ENCODE data around the gene MCRIP1. TPM values are rescaled to one million over a fixed set of nuclear protein-coding genes. Genes with fewer than 3 reads are reported as not detected.

MCRIP1 gene
- total and polyA plus RNA-seq, 9 donors: 113 to 147 (median 134) TPM

DNA sequence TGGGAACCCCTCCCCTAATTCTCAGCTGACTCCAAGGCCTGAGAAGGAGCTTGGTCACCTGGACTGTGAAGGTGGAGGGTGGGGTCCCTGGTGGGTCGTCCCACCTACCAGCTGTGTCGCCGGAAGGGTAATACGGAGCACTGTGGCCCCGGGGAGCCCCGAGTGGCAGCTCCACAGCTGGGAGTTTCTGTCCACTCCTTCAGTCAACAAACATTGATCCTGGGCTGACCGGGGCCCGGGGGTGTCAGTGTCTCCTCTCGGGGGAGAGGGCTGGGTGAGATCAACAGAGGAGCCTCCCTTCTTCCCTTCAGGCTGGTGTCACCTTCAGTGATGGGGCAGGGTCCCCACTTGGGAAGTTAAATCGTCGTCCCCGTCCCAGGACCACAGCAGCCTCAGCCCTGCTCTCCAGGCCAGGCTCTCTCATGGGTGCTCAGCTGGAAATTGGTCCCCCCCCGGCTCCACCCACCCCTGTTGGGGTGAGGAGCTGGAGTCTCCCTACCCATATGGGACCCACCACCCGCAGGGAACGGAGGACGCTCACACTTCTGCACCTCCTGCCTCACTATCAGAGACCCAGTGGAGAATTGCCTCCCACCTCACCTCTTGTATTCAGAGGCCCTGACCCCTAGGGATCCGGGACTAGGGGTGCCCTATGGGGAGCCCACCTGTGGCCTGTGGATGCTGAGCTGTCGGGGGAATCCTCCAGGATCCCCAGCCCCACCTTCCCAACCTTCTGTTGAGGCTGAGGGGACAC is 27.2 kb downstream of the MCRIP1 start:
- Histone ChIP-seq H3K27me3 (ENCODE audit: control insufficient read depth, insufficient read depth, low read length) (peaks cover 87% of the 10 kb centered on the region), H3K4me3 (ENCODE audit: low read length) (no peak overlapping the region), H3K36me3 (ENCODE audit: control insufficient read depth, insufficient read depth, low read length) (no peaks in the 10 kb centered on the region), H3K9me3 (replicated peaks; ENCODE audit: control insufficient read depth, low read depth, low read length) (no peaks in the 10 kb centered on the region), H3K27ac (ENCODE audit: low read length) (no peak overlapping the region), H3K4me1 (ENCODE audit: control insufficient read depth, insufficient read depth, low read length) (peaks cover 9% of the 10 kb centered on the region)
- no peak for DNase-seq
- WGBS (ENCODE audit: insufficient coverage): 82% methylated on average over 8 of the region's 18 CpGs

DNA sequence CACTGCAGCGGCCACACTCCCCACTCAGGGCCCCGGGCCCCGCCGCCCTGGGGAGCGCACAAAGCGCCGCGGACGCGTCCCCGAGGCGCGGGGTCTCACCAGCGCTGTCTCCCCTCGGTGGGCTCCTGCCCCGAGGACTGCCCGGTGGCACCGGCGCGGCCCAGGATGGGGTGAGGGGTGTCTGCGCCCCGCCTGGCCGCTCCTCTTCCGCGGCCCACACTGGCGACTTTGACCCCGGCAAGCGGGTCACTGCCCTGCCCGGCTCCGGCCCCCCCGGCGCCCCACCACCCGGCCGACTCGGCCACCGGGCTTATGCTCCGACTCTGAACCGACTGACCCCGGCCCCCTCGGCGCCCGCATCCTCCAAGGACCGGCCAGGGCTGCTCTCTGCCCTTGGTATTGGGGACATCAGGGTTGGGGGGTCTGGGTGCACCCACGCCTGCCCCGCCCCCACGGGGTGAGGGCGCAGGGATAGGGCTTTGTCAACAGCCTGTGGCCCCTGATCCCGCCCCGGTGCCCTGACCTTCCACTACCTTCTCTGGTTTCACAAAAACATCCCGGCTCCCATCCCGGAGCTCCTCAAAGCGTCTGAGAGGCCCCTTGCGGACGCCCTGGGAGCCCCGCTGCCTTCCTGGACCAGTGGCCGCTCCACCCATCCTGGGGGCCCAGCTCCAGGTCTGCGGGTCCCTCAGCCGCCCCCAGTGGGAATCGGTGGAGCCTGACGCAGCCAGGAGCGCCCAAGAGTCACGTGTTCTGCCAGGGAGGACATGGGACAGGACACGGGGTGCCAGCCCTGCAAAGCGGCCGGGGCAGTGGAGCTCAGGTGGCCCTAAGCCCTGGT is 28.3 kb downstream of the MCRIP1 start:
- 5% methylated on average over 65 of the region's 65 CpGs for WGBS (ENCODE audit: insufficient coverage)
- Histone ChIP-seq H3K36me3 (ENCODE audit: control insufficient read depth, insufficient read depth, low read length) (no peaks in the 10 kb centered on the region), H3K4me1 (ENCODE audit: control insufficient read depth, insufficient read depth, low read length) (peaks cover 9% of the 10 kb centered on the region), H3K27ac (ENCODE audit: low read length) (no peak overlapping the region), H3K4me3 (ENCODE audit: low read length) (no peak overlapping the region), H3K9me3 (replicated peaks; ENCODE audit: control insufficient read depth, low read depth, low read length) (no peaks in the 10 kb centered on the region), H3K27me3 (ENCODE audit: control insufficient read depth, insufficient read depth, low read length) (peaks cover 90% of the 10 kb centered on the region)
- DNase-seq: no peak

DNA sequence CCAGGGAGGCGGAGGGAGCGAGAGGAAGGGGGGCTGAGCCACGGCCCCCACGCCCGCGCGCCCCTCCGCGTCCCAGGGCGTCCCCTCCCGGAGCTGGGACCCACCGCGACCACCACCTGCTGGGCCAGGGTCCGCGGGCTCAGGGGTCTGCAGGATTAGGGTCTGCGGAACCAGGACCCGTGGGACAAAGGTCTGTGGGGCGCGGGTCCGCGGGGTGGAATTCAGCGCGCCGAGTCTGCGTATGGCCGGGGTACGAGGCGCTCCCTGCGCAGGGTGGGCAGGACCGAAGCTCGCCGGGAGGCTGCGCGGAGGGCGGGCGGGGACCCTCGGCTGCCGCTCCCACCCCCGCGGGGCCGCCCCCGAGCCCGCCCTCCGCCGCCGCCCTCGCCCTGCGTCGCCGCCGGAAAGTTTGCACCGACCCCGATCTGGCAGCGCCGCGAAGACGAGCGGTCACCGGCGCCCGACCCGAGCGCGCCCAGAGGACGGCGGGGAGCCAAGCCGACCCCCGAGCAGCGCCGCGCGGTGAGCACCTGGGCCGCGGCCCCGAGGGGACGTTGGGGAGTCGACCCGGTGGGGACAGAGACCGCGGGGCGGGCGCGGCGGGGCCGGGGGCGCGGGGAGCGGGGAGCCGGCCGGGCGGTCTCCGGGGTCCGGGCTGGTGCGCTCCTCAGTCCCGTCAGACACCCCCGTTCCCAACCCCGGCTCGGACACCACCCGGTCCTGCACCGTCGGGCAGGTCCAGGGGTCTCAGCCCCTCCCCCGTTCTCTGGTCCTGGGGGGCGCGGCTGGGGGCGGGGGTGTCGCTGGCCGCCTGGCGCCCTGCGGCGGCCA is 29.1 kb downstream of the MCRIP1 start, which contains the start of gene GCGR:
GCGR (plus strand) TSS at position 423 of the 831 bp plus-strand sequence. CDS start 4,869 bp downstream, outside the sequence.
- Histone ChIP-seq H3K36me3 (ENCODE audit: control insufficient read depth, insufficient read depth, low read length) (no peaks in the 10 kb centered on the region), H3K4me3 (ENCODE audit: low read length) (no peak within 1 kb of the TSS), H3K9me3 (replicated peaks; ENCODE audit: control insufficient read depth, low read depth, low read length) (no peaks in the 10 kb centered on the region), H3K27me3 (ENCODE audit: control insufficient read depth, insufficient read depth, low read length) (peaks cover 89% of the 10 kb centered on the region), H3K27ac (ENCODE audit: low read length) (no peak within 1 kb of the TSS), H3K4me1 (ENCODE audit: control insufficient read depth, insufficient read depth, low read length) (peaks cover 9% of the 10 kb centered on the region)
- no peak for DNase-seq
- under 1% methylated on average over 93 of the region's 110 CpGs for WGBS (ENCODE audit: insufficient coverage)

- no peak overlapping the region for H3K4me3 ChIP-seq (ENCODE audit: low read length)
- no peak for DNase-seq
- H3K27ac ChIP-seq (ENCODE audit: low read length): no peak overlapping the region
- WGBS (ENCODE audit: insufficient coverage): 27% methylated on average over 17 of the region's 26 CpGs
- H3K4me1 ChIP-seq (ENCODE audit: control insufficient read depth, insufficient read depth, low read length): peaks cover 9% of the 10 kb centered on the region
- no peaks in the 10 kb centered on the region for H3K36me3 ChIP-seq (ENCODE audit: control insufficient read depth, insufficient read depth, low read length)
- H3K9me3 ChIP-seq (replicated peaks; ENCODE audit: control insufficient read depth, low read depth, low read length): no peaks in the 10 kb centered on the region
- peaks cover 82% of the 10 kb centered on the region for H3K27me3 ChIP-seq (ENCODE audit: control insufficient read depth, insufficient read depth, low read length)
Observed at GRCh38 chr17:81802856-81803643, 30.0 kb downstream of the MCRIP1 start.

DNA sequence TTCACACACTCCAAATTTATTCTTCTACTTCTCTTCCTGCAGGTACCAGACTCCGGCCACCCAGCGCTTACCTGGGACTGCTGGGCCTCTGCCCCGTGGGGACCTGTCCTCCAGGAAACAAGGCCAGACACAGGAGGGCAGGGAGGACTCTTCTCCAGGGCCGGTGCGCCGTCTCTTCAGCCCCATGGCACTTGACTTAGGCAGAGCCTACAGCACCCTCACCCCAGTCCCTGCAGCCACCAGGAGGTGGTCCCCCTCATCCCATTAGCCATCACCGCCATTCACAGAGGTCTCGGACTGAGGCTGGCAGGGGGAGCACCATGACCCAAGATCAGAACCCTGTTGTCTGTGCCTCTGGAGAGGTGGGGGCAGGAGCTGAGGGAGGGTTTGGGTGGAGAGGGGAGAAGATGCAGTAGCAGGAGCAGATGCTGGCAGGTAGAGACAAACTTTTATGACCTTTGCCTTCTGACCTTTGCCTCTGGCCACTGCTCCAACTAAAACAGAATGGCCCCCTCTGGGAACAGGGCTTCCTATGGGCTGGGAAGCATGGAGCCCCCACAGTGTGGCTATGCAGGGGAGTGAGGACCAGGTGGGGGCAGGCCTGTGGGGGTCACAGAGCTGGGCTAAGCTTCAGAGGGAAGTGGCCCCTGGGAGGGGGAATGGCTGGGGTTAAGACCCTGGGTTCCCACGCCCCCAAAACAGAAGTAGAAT is 30.9 kb downstream of the MCRIP1 start:
- DNase-seq: no peak
- Histone ChIP-seq H3K27me3 (ENCODE audit: control insufficient read depth, insufficient read depth, low read length) (peaks cover 74% of the 10 kb centered on the region), H3K9me3 (replicated peaks; ENCODE audit: control insufficient read depth, low read depth, low read length) (no peaks in the 10 kb centered on the region), H3K4me1 (ENCODE audit: control insufficient read depth, insufficient read depth, low read length) (peaks cover 9% of the 10 kb centered on the region), H3K4me3 (ENCODE audit: low read length) (no peak overlapping the region), H3K36me3 (ENCODE audit: control insufficient read depth, insufficient read depth, low read length) (no peaks in the 10 kb centered on the region), H3K27ac (ENCODE audit: low read length) (no peak overlapping the region)
- 83% methylated on average over 4 of the region's 9 CpGs for WGBS (ENCODE audit: insufficient coverage)

GRCh38 chr17:81801327-81801726 is 31.8 kb downstream of the MCRIP1 start:
- no peaks in the 10 kb centered on the region for H3K36me3 ChIP-seq (ENCODE audit: control insufficient read depth, insufficient read depth, low read length)
- no peak overlapping the region for H3K27ac ChIP-seq (ENCODE audit: low read length)
- peaks cover 65% of the 10 kb centered on the region for H3K27me3 ChIP-seq (ENCODE audit: control insufficient read depth, insufficient read depth, low read length)
- H3K4me3 ChIP-seq (ENCODE audit: low read length): no peak overlapping the region
- H3K4me1 ChIP-seq (ENCODE audit: control insufficient read depth, insufficient read depth, low read length): peaks cover 9% of the 10 kb centered on the region
- 82% methylated on average over 9 of the region's 9 CpGs for WGBS (ENCODE audit: insufficient coverage)
- H3K9me3 ChIP-seq (replicated peaks; ENCODE audit: control insufficient read depth, low read depth, low read length): no peaks in the 10 kb centered on the region
- DNase-seq: no peak

DNA sequence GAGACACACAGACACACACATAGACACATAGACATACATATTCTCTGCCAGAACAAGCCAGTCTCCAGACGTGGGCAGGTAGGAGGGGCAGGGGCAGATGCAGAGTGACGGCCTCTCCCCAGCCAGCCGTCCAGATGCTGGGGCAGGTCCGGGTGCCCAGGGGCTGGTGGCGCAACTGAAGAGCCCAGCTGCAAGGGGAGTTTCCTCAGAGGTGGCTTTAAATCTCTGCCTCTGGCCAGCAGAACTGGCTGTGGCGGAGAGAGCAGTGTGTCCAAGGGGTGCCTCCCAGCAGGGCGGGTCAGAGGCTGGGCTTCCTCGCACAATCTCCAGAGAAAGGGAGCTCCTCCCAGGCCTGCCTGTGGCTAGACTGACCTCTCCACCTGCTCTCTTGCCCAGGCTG is 38.6 kb downstream of the MCRIP1 start:
- DNase-seq: no peak
- WGBS (ENCODE audit: insufficient coverage): 21% methylated on average over 8 of the region's 8 CpGs
- Histone ChIP-seq H3K27me3 (ENCODE audit: control insufficient read depth, insufficient read depth, low read length) (peaks cover 9% of the 10 kb centered on the region), H3K4me3 (ENCODE audit: low read length) (no peak overlapping the region), H3K27ac (ENCODE audit: low read length) (no peak overlapping the region), H3K9me3 (replicated peaks; ENCODE audit: control insufficient read depth, low read depth, low read length) (no peaks in the 10 kb centered on the region), H3K4me1 (ENCODE audit: control insufficient read depth, insufficient read depth, low read length) (no peaks in the 10 kb centered on the region), H3K36me3 (ENCODE audit: control insufficient read depth, insufficient read depth, low read length) (no peaks in the 10 kb centered on the region)

DNA sequence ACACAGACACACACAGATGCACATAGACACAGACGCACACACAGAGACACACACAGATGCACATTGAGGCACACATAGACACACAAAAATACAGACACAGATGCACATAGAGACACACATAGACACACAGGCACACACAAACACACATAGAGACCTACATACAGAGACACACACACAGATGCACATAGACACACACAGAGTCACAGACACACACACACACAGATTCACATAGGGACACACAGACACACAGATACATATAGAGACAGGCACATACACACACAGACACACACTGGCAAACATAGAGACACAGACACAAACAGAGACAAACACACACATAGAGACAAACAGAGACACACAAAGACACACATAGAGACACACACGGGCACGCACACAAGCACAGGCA is 39.0 kb downstream of the MCRIP1 start:
- no CpG with 5 or more reads among the region's 3 CpGs for WGBS (ENCODE audit: insufficient coverage)
- H3K36me3 ChIP-seq (ENCODE audit: control insufficient read depth, insufficient read depth, low read length): no peaks in the 10 kb centered on the region
- DNase-seq: no peak
- H3K4me1 ChIP-seq (ENCODE audit: control insufficient read depth, insufficient read depth, low read length): no peaks in the 10 kb centered on the region
- no peaks in the 10 kb centered on the region for H3K9me3 ChIP-seq (replicated peaks; ENCODE audit: control insufficient read depth, low read depth, low read length)
- peaks cover 6% of the 10 kb centered on the region for H3K27me3 ChIP-seq (ENCODE audit: control insufficient read depth, insufficient read depth, low read length)
- no peak overlapping the region for H3K27ac ChIP-seq (ENCODE audit: low read length)
- no peak overlapping the region for H3K4me3 ChIP-seq (ENCODE audit: low read length)

Data from muscle of leg (tissue), 11 donors.